SH-SY5Y (cell line): ENCODE results near the gene TRIM37.

ENCODE experiments used
- GATA2 ChIP-seq: IDR thresholded peaks from 2 replicates; pipeline ENCODE4 v1.6.1; 2011; ENCODE audit warnings: mild to moderate bottlenecking, low read depth, low read length
- GATA3 ChIP-seq: IDR thresholded peaks from 2 replicates; pipeline ENCODE4 v1.6.1; 2011; ENCODE audit warnings: low read depth, mild to moderate bottlenecking, low read length, moderate library complexity

DNA sequence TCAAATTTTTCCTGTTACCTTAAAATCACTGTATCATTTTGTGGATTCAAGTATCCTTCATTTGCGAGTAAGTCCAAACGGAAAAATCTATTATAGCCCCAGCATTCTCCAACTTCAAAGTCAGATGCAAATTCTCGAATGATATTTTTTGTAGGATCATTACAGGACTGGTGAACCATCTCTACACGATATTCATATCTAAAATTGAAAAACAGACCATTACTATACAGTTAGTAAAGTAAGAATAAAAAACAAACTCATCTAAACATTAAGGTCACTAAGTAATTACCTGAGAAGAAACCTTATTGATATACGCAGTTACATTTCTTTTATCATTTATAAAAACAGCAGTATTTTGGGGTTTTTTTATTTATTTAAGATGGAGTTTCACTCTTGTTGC, 49.8 kb downstream of the TRIM37 start:
- TF ChIP-seq GATA2 (no peak), GATA3 (no peak)
